MM.1S (cell line): ENCODE data around the gene DHX9.

Source experiments
- CTCF ChIP-seq: fragments of 300-600 bp; sonication (generic); IDR thresholded peaks from 2 replicates; pipeline ENCODE4 v1.5.1; 2016; ENCODE audit warnings: antibody characterized with exemption, low read length, mixed read lengths
- EZH2 ChIP-seq: fragments of 300-600 bp; sonication (generic); optimal IDR thresholded peaks from 2 replicates; pipeline ENCODE3; 2017; ENCODE audit warnings: low read depth, mild to moderate bottlenecking, antibody characterized with exemption, low read length, mixed read lengths

- TF ChIP-seq CTCF, result no peak
- no peak for TF ChIP-seq EZH2
Observed at GRCh38 chr1:182927693-182928433, 88.7 kb downstream of the DHX9 start.
